ENCODE results near the gene ROBO1.

Gene ROBO1

GRCh38 chr3:78879295-78879860 is 888.4 kb downstream of the ROBO1 start:
- no peak for DNase-seq (ENCODE audit: low read depth in 2 of 2)

GRCh38 chr3:78878789-78879188 is 889.0 kb downstream of the ROBO1 start:
- no peak for DNase-seq (ENCODE audit: low read depth in 2 of 2)

GRCh38 chr3:78878011-78878410 is 889.8 kb downstream of the ROBO1 start:
- no peak for DNase-seq (ENCODE audit: low read depth in 2 of 2)

GRCh38 chr3:78875851-78876250 is 891.9 kb downstream of the ROBO1 start:
- DNase-seq (ENCODE audit: low read depth in 2 of 2), result no peak

- no peak for DNase-seq (ENCODE audit: low read depth in 2 of 2)
These were observed 892.4 kb downstream of the ROBO1 start for GRCh38 chr3:78875436-78875835.

- no peak for DNase-seq (ENCODE audit: low read depth in 2 of 2)
These were observed 894.2 kb downstream of the ROBO1 start for GRCh38 chr3:78873641-78874040.

GRCh38 chr3:78872195-78872594 is 895.6 kb downstream of the ROBO1 start:
- DNase-seq (ENCODE audit: low read depth in 2 of 2), result no peak

GRCh38 chr3:78871048-78871447 is 896.8 kb downstream of the ROBO1 start:
- no peak for DNase-seq (ENCODE audit: low read depth in 2 of 2)

- DNase-seq (ENCODE audit: low read depth in 2 of 2), result no peak
These were observed 897.3 kb downstream of the ROBO1 start for GRCh38 chr3:78870484-78870883.

- no peak for DNase-seq (ENCODE audit: low read depth in 2 of 2)
These were observed 899.2 kb downstream of the ROBO1 start for GRCh38 chr3:78868570-78868969.

- no peak for DNase-seq (ENCODE audit: low read depth in 2 of 2)
These were observed 900.1 kb downstream of the ROBO1 start for GRCh38 chr3:78867409-78868372.

- no peak for DNase-seq (ENCODE audit: low read depth in 2 of 2)
These were observed 904.2 kb downstream of the ROBO1 start for GRCh38 chr3:78863306-78864203.

GRCh38 chr3:78861156-78861555 is 906.6 kb downstream of the ROBO1 start:
- no peak for DNase-seq (ENCODE audit: low read depth in 2 of 2)

GRCh38 chr3:78860567-78860966 is 907.2 kb downstream of the ROBO1 start:
- no peak for DNase-seq (ENCODE audit: low read depth in 2 of 2)

GRCh38 chr3:78858910-78859309 is 908.9 kb downstream of the ROBO1 start:
- DNase-seq (ENCODE audit: low read depth in 2 of 2), result no peak

GRCh38 chr3:78858174-78858573 is 909.6 kb downstream of the ROBO1 start:
- no peak for DNase-seq (ENCODE audit: low read depth in 2 of 2)

- DNase-seq (ENCODE audit: low read depth in 2 of 2), result no peak
These were observed 910.2 kb downstream of the ROBO1 start for GRCh38 chr3:78857494-78858111.

GRCh38 chr3:78856164-78856563 is 911.6 kb downstream of the ROBO1 start:
- no peak for DNase-seq (ENCODE audit: low read depth in 2 of 2)

GRCh38 chr3:78855190-78855589 is 912.6 kb downstream of the ROBO1 start:
- no peak for DNase-seq (ENCODE audit: low read depth in 2 of 2)

- no peak for DNase-seq (ENCODE audit: low read depth in 2 of 2)
These were observed 919.2 kb downstream of the ROBO1 start for GRCh38 chr3:78848392-78849288.

- DNase-seq (ENCODE audit: low read depth in 2 of 2), result no peak
These were observed 920.2 kb downstream of the ROBO1 start for GRCh38 chr3:78847603-78848002.
